HG02798 (cell line): Measurements from ENCODE around the gene CD2AP.
"Not testable (repeated sequence)": the region's sequence is repeated elsewhere in the genome, so short reads cannot be mapped to it uniquely, and the experiment has no call there.

Experiments
- ATAC-seq: cut with Tn5 transposase; IDR thresholded peaks from one replicate; pipeline ENCODE4 v1.9.1; 2021; ENCODE audit warnings: mild to moderate bottlenecking; ENCODE audit not compliant: unreplicated experiment, poor library complexity

Gene CD2AP, protein sequence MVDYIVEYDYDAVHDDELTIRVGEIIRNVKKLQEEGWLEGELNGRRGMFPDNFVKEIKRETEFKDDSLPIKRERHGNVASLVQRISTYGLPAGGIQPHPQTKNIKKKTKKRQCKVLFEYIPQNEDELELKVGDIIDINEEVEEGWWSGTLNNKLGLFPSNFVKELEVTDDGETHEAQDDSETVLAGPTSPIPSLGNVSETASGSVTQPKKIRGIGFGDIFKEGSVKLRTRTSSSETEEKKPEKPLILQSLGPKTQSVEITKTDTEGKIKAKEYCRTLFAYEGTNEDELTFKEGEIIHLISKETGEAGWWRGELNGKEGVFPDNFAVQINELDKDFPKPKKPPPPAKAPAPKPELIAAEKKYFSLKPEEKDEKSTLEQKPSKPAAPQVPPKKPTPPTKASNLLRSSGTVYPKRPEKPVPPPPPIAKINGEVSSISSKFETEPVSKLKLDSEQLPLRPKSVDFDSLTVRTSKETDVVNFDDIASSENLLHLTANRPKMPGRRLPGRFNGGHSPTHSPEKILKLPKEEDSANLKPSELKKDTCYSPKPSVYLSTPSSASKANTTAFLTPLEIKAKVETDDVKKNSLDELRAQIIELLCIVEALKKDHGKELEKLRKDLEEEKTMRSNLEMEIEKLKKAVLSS

DNA sequence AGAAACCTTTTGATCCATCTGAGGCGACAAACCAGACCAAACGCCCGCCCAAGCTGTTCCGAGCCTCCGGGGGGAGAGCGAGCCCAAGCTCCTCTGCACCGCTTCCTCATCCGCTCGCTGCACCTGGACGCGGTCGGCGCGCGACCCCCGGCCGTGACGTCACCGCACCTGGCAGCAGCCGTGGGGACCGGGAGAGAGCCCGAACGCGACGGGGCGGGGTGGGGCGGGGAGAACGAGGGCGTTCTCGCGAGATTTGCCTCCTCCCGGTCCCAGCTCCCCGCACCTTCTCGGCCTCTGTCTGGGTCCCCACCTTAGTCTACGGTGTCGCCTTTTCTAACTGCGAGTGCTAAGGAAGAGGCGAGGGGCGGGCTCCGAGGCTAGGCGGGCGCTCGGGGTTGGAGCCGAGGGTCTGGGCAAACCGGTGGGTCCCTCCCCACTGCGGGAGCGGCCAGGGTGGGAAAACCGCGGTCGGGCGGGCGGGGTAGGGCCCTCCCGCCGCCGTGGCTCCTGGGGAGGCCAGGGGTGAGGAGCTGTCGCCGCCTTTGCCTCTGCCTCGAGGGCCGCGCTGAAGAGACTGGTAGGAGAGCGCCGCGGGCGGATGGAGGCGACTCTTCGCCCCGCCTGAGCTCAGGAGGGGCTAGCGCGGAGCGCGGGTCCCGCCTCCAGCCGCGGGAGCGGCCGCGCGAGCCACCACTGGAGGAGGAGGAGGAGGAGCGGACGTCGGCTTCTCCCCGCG, at the start of gene CD2AP:
CD2AP (plus strand) TSS at position 293 of the 736 bp plus-strand sequence. CDS start 456 bp downstream, outside the sequence.
- peak; percentile 86 for ATAC-seq

DNA sequence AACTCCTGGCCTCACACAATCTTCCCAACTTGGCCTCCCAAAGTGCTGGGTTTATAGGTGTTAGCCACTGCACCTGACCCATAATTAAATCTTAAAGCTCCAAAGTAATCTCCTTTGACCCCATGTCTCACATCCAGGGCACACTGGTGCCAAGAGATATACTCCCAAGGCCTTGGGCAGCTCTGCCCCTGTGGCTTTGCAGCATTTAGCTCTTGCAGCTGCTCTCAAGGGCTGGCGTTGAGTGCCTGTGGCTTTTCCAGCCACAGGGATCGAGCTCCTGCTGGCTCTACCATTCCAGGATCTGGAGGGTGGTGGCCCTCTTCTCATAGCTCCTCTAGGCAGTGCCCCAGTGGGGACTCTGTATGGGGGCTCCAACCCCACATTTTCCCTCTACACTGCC, 49.3 kb upstream of the CD2AP start:
- no peak for ATAC-seq

DNA sequence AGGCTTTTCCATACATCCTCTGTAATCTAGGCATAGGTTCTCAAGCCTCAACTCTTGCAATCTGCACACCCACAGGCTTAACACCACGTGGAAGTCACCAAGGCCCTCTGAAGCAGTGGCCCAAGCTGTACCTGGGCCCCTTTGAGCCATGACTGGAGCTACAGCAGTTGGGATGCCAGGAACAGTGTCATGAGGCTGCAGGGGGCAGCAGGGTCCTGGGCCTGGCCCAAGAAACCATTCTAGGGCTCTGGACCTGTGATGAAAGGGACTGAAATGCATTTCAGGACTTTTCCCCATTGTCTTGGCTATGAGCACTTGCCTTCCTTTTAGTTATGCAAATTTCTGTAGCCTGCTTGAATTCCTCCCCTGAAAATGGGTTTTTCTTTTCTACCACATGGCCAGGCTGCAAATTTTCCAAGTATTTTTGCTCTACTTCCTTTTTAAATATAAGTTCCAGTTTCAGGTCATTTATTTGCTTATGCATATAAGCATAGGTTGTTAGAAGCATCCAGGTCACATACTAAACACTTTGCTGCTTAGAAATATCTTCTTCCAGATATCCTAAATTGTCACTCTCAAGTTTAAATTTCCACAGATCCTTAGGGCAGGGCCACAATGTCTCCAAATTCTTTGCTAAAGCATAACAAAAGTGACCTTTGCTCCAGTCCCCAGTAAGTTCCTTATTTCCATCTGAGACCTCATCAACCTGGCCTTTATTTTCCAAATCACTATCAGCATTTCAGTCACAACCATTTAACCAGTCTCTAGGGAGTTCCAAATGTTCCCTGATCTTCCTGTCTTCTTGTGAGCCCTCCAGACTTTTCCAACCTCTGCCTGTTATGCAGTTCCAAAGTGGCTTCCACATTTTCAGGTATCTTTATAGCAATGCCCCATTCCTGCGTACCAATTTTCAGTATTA, 48.6 kb upstream of the CD2AP start:
- no peak for ATAC-seq

DNA sequence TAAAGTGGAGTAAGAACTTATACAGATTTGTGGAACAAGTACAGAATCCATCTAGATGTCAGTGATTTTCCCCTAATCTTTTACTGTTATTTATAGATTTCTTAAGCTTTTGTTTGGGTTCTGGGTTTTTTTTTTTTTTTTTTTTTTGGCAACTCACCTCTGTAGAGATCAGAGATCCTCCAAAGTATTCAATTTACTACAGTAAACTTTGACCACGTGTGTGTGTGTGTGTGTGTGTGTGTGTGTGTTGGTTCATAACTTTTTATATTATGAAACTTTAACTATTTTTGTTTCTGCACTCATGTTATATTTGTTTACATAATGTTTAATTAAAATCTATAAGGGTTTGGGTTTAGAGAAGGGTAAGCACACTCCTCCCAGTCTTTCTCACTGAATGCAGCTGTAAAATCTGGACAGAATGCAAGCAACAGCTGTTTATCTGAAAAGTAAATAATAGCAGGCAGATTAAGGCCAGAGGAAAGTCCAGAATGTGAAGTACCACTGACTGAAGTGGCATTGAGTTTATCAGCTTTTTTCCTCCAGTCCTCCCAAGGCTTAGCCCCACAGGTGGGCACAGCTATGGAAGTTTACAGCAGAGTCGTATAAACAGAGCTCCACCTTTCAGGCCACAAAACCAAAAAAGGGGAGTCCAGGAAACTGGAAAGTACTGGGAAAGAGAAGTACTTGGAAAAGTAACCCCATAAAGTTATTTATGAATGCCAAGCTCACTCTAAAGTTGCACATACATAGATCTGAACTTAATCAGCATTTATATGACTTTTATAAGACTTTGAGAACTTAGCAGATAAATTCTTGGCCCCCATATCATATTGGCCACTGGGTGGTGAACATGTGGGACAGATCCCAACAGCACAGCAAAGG, 43.0 kb upstream of the CD2AP start:
- no peak for ATAC-seq

DNA sequence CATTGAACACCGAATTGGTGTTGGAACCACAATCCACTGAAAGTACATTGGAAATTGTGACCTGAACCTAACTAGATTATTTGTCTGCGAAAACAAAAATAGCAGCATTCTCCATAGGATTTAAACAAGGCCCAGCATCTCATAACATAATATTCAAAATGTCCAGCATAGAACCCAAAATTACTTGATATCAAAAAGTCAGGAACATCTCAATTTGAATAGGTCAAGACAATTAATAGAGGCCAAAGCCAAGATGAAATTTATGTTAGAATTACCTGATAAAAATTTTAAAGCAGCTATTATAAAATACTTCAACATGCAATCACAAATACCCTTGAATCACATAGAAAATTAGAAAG, 42.4 kb upstream of the CD2AP start:
- ATAC-seq: no peak

DNA sequence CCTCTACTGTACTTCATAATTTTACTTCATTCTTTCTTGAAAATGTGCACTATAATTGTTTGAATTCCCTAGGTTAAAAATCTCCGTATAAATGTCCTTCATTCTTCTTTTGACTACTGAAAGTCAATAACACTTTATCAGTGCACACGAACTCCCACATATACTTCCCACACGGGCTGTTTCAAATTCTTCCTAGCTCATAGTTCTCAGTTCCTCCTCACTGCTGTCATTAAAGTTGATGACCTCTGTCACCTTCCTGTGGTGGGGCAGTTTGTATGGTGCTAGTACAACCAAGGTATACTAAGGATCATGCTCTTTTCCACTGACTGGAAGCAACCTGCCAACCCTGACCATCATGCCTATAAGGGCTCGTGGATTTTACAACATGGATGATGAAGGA, 40.0 kb upstream of the CD2AP start:
- ATAC-seq: peak; percentile 77

DNA sequence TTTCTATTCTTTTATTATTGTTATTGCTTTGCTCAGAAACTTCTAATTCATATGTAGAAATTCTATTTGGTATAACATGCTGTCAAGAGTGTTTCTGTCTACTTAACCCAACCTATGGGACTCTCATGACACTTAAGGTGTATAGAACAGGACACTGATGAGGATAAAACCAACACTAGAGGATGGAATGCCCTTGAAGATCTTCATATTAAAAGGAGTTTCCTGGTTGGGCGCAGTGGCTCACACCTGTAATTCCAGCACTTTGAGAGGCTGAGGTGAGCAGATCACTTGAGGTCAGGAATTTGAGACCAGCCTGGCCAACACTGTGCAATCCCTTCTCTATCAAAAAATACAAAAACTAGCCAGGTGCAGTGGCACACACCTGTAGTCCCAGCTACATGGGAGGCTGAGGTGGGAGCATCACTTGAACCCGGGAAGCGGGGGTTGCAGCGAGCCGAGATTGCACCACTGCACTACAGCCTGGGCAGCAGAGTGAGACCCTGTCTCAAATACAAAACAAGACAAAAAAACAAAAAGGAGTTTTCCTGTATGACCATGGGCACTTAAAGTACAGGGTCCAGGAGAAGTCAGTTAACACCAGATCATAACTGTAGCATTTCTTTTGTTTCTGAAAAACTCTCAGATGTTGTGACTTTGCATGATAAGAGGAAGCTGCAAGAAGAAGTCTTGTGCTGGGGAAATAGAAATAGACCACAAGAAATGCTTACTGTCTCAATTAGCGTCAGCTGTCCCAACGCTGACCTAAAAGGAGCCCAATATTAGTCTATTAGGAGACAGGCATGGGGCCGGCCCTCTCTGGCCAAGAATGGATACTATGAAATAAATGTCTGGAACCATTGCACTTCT, 38.9 kb upstream of the CD2AP start:
- peak; percentile 76 for ATAC-seq

DNA sequence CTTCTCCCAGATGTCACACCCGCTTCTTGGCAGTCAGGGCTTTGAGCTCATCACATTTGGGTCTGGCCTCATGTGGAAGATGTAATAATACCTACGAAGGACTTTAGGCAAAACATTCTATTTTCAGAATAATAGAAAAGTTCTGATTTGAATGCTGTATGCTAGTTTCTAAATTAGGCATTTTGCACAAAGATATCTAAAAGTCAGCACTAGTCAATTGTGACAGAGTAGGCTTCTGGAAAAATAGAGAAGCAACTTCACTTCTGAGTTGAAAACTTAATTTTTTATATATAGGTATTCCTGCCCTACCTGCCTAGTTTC, 38.3 kb upstream of the CD2AP start:
- peak; percentile 35 for ATAC-seq

DNA sequence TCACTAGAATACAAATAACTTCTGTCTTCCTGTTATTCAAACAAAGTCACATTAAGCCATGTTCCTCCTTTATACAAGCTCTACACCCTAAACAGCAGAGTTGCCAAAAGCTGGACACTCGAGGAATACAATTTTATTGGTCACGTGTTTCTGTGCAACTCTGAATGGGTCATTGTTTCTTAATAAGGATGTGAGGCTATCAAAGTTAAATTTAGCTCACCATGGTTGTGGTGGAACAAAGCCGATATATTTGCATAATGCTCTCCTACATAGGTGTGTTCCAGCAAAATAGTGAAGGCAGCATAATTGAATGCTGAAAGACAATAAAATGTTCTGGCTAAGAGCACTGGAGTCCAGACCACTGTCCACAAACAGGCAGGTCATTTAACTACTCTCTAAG, 36.9 kb upstream of the CD2AP start:
- peak; percentile 52 for ATAC-seq

DNA sequence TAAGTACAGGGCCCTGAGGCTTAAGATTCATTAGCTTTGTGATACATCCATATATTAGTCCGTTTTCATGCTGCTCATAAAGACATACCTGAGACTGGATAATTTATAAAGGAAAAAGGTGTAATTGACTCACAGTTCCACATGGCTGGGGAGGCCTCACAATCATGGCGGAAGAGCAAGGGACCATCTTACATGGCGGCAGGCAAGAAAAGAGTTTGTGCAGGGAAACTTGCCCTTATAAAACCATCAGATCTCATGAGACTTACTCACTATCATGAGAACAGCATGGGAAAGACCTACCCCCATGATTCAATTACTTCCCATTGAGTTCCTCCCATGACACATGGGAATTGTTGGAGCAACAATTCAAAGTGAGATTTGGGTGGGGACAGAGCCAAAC, 32.6 kb upstream of the CD2AP start:
- not testable (repeated sequence) for ATAC-seq

DNA sequence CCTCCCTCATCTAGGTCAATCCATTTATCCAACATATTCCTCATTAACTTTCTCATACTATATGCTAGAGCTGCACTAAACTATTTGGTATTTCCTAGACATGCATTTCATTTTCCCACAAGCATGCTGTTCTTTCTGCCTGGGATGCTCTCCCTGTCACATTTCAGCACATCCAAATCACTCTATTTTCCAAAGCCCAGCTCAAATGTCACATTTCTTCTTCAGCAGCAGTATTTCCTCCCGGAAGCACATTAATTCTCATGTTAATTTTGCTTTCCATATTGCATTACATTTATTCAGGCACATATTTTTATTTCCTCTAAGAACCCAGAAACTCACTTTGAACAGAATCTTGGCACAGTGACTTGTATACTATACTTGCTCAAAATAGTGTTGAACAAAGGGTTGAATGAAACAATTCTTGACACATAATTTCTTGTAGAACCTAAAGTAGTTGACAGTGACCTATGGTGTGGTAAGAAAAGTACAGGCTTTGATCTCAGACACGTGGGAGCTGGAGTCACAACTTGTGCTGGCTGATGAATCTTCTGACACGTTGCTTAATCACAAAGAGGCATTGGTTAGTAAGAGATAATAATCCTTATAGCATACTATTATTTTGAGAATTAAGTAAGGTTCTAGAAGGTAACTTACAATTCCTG, 30.8 kb upstream of the CD2AP start:
- ATAC-seq: no peak

DNA sequence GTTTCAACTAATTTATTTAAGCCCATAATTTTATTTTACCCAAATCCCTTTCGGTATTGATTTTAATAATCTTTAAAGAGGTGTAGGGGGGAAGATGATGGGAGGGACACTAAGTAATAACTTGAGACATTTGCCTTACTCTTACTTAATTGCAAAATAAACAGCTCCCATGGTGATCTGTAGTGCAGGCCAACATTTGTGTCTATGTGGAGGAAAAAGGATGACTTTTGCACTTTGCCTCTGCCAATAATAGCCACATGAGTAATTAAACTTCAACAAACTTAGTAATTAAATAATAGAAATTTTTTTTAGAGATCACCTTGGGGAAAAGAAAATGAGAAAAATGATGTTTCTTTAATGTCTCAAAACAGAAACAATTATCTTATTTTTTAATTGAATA, 29.9 kb upstream of the CD2AP start:
- ATAC-seq: no peak

DNA sequence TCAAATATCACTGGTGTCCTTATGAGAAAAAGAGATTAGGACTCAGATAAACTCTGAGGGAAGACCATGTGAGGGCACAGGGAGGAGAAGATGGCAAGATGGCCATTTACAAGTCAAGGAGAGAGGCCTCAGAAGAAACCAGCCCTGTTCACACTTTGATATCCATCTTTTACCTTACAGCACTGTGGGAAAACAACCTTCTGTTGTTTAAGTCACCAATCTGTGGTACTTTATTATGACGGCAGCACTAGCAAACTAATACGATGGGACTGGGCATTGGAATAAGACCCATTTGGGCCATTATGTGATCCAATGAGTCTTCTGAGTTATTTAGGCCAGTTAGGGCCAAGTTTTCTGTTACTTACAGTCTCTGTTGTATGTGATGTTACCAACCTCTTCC, 26.4 kb upstream of the CD2AP start:
- no peak for ATAC-seq

DNA sequence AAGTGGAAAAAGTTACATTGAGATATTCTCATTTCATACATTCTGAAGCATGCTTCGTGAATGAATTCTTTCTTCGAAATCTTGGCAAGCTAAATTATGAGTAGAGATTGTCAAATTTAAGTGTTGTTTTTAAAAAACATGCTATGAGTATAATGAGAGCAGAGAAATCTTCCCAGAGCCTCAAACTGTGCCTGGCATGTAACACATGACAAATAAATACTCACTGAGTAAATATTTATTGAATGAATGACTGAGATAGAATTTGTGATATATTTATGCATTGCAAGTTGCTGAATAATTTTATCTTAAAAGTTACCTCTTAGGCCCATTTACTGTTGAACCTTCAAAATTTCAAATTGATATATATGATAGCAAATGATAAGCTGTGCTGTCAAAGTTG, 24.7 kb upstream of the CD2AP start:
- ATAC-seq: no peak

DNA sequence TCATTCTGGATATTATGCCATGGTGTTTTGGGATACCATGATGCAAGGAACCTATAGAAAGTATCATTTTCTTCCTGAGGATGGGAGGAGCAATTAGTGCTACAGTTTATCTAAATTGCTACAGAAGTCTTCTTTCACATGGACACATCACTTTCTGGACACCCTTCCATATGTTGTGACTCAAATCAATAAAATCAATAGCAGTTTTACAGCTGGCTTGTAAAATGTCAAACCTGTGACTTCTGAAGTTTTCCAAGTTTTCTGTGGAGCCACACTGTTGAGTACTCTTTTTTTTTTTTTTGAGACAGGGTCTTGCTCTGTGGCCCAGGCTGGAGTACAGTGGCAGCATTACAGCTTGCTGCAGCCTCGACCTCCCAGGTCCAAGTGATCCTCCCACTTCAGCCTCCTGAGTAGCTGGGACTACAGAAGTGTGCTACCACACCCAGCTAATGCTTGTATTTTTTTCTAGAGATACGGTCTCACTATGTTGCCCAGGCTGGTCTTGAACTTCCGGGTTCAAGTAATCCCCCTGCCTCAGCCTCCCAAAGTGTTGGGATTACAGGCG, 24.1 kb upstream of the CD2AP start:
- no peak for ATAC-seq

DNA sequence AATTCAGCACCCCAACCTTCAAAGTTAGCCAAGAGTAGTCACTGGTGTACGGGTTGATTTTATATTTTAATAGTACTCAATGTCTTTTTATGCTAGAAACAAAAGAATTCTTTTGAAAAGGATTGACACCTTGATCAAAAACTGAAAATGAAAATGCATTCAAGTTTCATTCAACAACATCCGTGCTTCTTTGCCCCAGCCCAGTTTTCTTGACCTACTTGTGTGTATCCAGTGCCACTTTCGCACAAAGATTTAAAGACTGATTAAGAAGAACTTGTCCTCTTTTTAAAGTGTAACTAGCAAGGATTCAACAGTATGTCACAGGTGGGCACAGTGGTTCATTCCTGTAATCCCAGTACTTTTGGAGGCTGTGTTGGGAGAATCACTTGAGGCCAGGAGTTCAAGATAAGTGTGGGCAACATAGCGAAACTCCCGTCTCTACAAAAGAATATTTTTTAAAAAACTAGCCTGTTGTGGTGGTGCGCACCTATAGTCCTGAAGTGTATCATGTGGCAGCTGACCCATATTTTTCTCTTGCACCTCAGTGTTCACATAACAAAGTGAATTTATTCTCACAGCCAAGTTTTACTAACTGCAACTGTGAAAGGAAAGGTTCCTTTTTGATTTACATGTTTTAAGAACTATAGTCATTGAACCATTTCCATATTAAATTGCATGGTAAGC, 22.7 kb upstream of the CD2AP start:
- ATAC-seq: no peak

DNA sequence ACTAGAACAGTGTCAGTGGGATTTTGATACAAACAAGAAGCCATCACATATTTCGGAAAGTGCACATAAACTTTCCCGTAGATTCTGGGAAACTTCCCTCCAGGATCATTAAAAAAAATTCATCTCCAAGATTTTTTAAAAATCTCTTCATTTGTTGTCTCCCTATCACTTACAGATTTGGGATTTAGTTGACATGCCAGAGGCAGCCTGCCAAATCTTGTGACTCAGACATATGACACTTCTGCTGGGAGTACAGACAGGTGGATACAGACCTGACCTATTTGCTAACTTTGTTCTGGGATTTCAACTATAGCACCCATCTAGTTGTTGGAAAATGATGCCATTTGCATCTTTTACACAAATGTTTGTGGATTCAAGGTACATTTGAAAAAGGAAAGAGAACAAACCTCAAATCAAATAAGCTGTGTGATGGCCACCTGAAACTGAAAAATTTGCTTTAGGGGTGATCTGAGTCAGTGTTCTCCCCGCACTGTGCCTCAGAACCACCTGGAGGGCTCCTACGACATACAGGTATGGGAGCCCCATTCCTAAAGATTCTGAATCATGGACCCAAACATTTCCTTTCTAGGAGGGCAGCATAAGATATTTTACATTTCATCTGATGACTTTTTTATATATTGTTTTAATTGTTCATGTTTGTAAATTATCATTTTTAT, 21.9 kb upstream of the CD2AP start:
- ATAC-seq: peak; percentile 76
